C4-2B (cell line): Measurements from ENCODE around the gene SBK3.

Experiments used
- H3K27ac ChIP-seq: fragments of 450-650 bp; 2 replicates; pipeline ENCODE4 v1.5.1; 2017
- ZFX ChIP-seq: fragments of 450-650 bp; IDR thresholded peaks from 2 replicates; pipeline ENCODE4 v1.6.1; 2017
- TF ChIP-seq, protein P1 (sequence below): fragments of 450-650 bp; conservative IDR thresholded peaks from 2 replicates; pipeline ENCODE4 v1.5.1; 2017; ENCODE audit warnings: mild to moderate bottlenecking

The SBK3 gene

GRCh38 chr19:55543567-55543966, 1.8 kb downstream of the SBK3 start:
- TF ChIP-seq, protein P1, sequence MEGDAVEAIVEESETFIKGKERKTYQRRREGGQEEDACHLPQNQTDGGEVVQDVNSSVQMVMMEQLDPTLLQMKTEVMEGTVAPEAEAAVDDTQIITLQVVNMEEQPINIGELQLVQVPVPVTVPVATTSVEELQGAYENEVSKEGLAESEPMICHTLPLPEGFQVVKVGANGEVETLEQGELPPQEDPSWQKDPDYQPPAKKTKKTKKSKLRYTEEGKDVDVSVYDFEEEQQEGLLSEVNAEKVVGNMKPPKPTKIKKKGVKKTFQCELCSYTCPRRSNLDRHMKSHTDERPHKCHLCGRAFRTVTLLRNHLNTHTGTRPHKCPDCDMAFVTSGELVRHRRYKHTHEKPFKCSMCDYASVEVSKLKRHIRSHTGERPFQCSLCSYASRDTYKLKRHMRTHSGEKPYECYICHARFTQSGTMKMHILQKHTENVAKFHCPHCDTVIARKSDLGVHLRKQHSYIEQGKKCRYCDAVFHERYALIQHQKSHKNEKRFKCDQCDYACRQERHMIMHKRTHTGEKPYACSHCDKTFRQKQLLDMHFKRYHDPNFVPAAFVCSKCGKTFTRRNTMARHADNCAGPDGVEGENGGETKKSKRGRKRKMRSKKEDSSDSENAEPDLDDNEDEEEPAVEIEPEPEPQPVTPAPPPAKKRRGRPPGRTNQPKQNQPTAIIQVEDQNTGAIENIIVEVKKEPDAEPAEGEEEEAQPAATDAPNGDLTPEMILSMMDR, result no peak
- TF ChIP-seq ZFX, result no peak
- no peak overlapping the region for H3K27ac ChIP-seq

DNA sequence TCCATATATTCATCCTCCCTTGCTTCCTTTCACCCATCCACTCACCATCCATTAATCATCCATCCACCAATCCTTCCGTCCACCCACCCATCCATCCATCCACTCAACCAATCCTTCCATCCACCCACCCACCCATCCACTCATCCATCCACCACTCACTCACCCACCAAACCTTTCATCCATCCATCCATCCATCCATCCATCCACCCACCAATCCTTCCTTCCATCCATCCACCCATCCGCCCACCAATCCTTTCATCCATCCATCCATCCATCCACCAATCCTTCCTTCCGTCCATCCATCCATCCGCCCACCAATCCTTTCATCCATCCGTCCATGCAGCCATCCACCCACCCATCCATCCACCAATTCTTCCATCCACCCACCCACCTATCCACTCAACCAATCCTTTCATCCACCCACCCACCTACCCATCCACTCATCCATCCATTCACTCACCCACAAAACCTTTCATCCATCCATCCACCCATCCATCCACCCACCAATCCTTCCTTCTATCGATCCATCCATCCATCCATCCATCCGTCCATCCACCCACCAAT, 3.0 kb downstream of the SBK3 start:
- TF ChIP-seq, protein P1, result no peak
- TF ChIP-seq ZFX, result no peak
- H3K27ac ChIP-seq, result no peak overlapping the region

- no peak overlapping the region for H3K27ac ChIP-seq
- TF ChIP-seq ZFX, result no peak
- TF ChIP-seq, protein P1, result no peak
These were observed 4.3 kb downstream of the SBK3 start for GRCh38 chr19:55541091-55541490.

DNA sequence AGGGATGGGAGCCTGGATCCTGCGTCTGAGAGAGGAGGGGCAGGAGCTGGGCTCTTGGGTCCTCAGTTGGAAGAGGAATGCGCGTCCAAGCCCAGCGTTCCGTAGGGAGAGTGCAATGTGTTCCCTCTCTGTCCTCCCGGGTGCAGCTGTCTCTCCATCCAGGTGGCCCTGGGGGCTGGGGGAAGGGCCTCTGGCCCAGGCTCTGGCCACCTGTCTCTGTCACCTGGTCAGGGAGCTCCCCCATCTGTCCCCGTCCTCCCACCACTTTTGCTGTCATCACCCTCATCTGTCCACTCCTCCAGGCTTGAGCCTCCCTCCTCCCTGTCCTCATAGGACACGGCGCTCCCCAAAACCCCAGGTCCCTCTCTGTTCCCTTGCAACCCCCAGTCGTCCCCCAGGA, 4.7 kb downstream of the SBK3 start:
- H3K27ac ChIP-seq, result no peak overlapping the region
- TF ChIP-seq ZFX, result no peak
- TF ChIP-seq, protein P1, result no peak

- no peak for TF ChIP-seq ZFX
- TF ChIP-seq, protein P1, result no peak
- no peak overlapping the region for H3K27ac ChIP-seq
These were observed 6.0 kb downstream of the SBK3 start for GRCh38 chr19:55539090-55539984.

DNA sequence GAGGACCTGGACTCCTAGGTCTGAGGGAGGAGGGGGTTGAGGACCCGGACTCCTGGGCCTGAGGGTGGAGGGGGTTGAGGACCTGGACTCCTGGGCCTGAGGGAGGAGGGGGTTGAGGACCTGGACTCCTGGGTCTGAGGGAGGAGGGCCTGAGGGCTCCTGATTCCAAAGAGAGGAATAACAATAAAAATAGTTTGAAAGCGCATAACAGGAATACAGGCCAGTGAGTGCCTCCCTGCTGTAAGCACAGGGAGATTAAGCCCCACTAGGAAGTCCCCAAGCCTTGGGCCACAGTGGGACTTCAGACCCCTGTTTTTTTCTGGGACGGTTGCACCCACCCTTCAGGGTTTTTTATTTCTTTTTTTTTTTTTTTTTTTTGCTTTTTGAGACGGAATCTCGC, 7.2 kb downstream of the SBK3 start:
- no peak overlapping the region for H3K27ac ChIP-seq
- TF ChIP-seq ZFX, result no peak
- TF ChIP-seq, protein P1, result no peak

GRCh38 chr19:55537741-55538111, 7.6 kb downstream of the SBK3 start:
- no peak overlapping the region for H3K27ac ChIP-seq
- no peak for TF ChIP-seq ZFX
- TF ChIP-seq, protein P1, result no peak
